ENCODE measurements around the gene MAGEF1. TPM values are rescaled to one million over a fixed set of nuclear protein-coding genes. Genes with fewer than 3 reads are reported as not detected.

MAGEF1 gene
- total and polyA plus RNA-seq, 9 of the 15 experiments (the other 6 are each of a cell fraction or from before 2014, with no cell fraction given) = 1.5 to 39.1 (median 19.8) TPM

GRCh38 chr3:184727357-184728009 is 15.6 kb upstream of the MAGEF1 start (continued):
- TF ChIP-seq PREB (CRISPR knock-in tag; IDR thresholded peaks at IDR 0.05) (no peak), WHSC1 (IDR thresholded peaks at IDR 0.05; ENCODE audit: low read length) (no peak), DEAF1 (CRISPR knock-in tag; IDR thresholded peaks at IDR 0.05) (0 out of 2 replicates have a peak, but pooled peaks have one; percentile 33), MAZ (CRISPR knock-in tag; conservative IDR thresholded peaks at IDR 0.05 in 1 of 2, IDR thresholded peaks at IDR 0.05 in 1 of 2) (peak in 1 of 2 experiments; percentile 50; a peak in 2 of 4 replicates), HDAC3 (IDR thresholded peaks at IDR 0.05; ENCODE audit: borderline replicate concordance, partially characterized antibody) (no peak), SMAD1 (IDR thresholded peaks at IDR 0.05; ENCODE audit: low read depth, low read length, partially characterized antibody) (no peak), TAL1 (IDR thresholded peaks at IDR 0.05) (peak; percentile 16; the same call in 1 of the 2 replicates), IRF2 (CRISPR knock-in tag; IDR thresholded peaks at IDR 0.05) (no peak), KLF10 (CRISPR knock-in tag; IDR thresholded peaks at IDR 0.05) (no peak), HMGN3 (IDR thresholded peaks at IDR 0.05; ENCODE audit: borderline replicate concordance, extremely low read depth, insufficient read length, low read depth, low read length) (no peak), SRSF3 (IDR thresholded peaks at IDR 0.05; ENCODE audit: insufficient read depth, low read length) (no peak)
